HG03060 (cell line): ENCODE results near the gene BOLA1.
"Not testable (repeated sequence)": the region's sequence is repeated elsewhere in the genome, so short reads cannot be mapped to it uniquely, and the experiment has no call there.

Source experiments
- ATAC-seq: cut with Tn5 transposase; IDR thresholded peaks from one replicate; pipeline ENCODE4 v1.9.1; 2021; ENCODE audit warnings: low read depth, moderate number of reproducible peaks; ENCODE audit not compliant: unreplicated experiment

BOLA1 gene

GRCh38 chr1:149927563-149928400 is 28.4 kb downstream of the BOLA1 start, which contains the start of gene SF3B4:
Gene SF3B4, minus strand, starts transcription at chr1:149927803. Its CDS starts 44 bp downstream, at chr1:149927759.
- peak; percentile 53 for ATAC-seq

GRCh38 chr1:149928401-149928724 is 29.0 kb downstream of the BOLA1 start:
- ATAC-seq = no peak

GRCh38 chr1:149929856-149930255 is 30.5 kb downstream of the BOLA1 start:
- ATAC-seq = no peak

- ATAC-seq = no peak
Measured at GRCh38 chr1:149931212-149931790, 31.9 kb downstream of the BOLA1 start.

- ATAC-seq = no peak
Measured at GRCh38 chr1:149932474-149932873, 33.1 kb downstream of the BOLA1 start.

GRCh38 chr1:149933208-149933607 is 33.8 kb downstream of the BOLA1 start:
- ATAC-seq = no peak

- no peak for ATAC-seq
Measured at GRCh38 chr1:149934356-149934755, 35.0 kb downstream of the BOLA1 start.

- no peak for ATAC-seq
Measured at GRCh38 chr1:149936170-149936991, 37.0 kb downstream of the BOLA1 start, which contains the start of gene MTMR11. Gene MTMR11, minus strand, starts transcription at chr1:149936879. Its CDS starts 232 bp downstream, at chr1:149936647.

- no peak for ATAC-seq
Measured at GRCh38 chr1:149936992-149937705, 37.8 kb downstream of the BOLA1 start.

GRCh38 chr1:149937759-149938158 is 38.4 kb downstream of the BOLA1 start:
- no peak for ATAC-seq

- not testable (repeated sequence) for ATAC-seq
Measured at GRCh38 chr1:149938668-149939003, 39.3 kb downstream of the BOLA1 start.

- no peak for ATAC-seq
Measured at GRCh38 chr1:149940427-149940826, 41.1 kb downstream of the BOLA1 start.

- ATAC-seq = no peak
Measured at GRCh38 chr1:149942207-149942606, 42.8 kb downstream of the BOLA1 start.

- ATAC-seq = no peak
Measured at GRCh38 chr1:149942885-149943284, 43.5 kb downstream of the BOLA1 start.

- ATAC-seq = no peak
Measured at GRCh38 chr1:149945206-149945605, 45.8 kb downstream of the BOLA1 start.

GRCh38 chr1:149949911-149950310 is 50.5 kb downstream of the BOLA1 start:
- no peak for ATAC-seq
